Measurements from ENCODE around the gene KLK1.

GRCh38 chr19:50851620-50852019 lies 28.0 kb upstream of the KLK1 start:
- TF ChIP-seq POLR2A (IDR thresholded peaks at IDR 0.05): no peak
- TF ChIP-seq, protein P1, sequence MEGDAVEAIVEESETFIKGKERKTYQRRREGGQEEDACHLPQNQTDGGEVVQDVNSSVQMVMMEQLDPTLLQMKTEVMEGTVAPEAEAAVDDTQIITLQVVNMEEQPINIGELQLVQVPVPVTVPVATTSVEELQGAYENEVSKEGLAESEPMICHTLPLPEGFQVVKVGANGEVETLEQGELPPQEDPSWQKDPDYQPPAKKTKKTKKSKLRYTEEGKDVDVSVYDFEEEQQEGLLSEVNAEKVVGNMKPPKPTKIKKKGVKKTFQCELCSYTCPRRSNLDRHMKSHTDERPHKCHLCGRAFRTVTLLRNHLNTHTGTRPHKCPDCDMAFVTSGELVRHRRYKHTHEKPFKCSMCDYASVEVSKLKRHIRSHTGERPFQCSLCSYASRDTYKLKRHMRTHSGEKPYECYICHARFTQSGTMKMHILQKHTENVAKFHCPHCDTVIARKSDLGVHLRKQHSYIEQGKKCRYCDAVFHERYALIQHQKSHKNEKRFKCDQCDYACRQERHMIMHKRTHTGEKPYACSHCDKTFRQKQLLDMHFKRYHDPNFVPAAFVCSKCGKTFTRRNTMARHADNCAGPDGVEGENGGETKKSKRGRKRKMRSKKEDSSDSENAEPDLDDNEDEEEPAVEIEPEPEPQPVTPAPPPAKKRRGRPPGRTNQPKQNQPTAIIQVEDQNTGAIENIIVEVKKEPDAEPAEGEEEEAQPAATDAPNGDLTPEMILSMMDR (IDR thresholded peaks at IDR 0.05): no peak
